Gastroesophageal sphincter (tissue), 3 donors: ENCODE measurements around the gene LENG1.

ENCODE experiments used
- EP300 ChIP-seq: sonication (generic); formaldehyde crosslinking; IDR thresholded peaks from one replicate; pipeline ENCODE4 v1.6.1; 2017; ENCODE audit warnings: antibody characterized with exemption, mild to moderate bottlenecking
- POLR2A ChIP-seq, 2 donors: fragments of 450-650 bp; IDR thresholded peaks; one replicate each; pipeline ENCODE4 v1.6.1; 2017; ENCODE audit warnings: antibody characterized with exemption in 2 of 2, mild to moderate bottlenecking in 2 of 2, moderate library complexity in 1 of 2
- POLR2AphosphoS5 ChIP-seq: sonication (generic); formaldehyde crosslinking; IDR thresholded peaks from one replicate; pipeline ENCODE4 v1.6.1; 2017; ENCODE audit warnings: antibody characterized with exemption
- TF ChIP-seq, protein P1 (sequence below), 4 experiments: fragments of 200-600 bp in 2 of 4; fragments of 450-650 bp in 2 of 4; sonication (generic) in 1 of 4; IDR thresholded peaks; one replicate each; pipeline ENCODE4 v1.5.1; 2017 to 2019; ENCODE audit warnings: antibody characterized with exemption in 4 of 4, mild to moderate bottlenecking in 2 of 4, moderate library complexity in 2 of 4

- TF ChIP-seq, protein P1, sequence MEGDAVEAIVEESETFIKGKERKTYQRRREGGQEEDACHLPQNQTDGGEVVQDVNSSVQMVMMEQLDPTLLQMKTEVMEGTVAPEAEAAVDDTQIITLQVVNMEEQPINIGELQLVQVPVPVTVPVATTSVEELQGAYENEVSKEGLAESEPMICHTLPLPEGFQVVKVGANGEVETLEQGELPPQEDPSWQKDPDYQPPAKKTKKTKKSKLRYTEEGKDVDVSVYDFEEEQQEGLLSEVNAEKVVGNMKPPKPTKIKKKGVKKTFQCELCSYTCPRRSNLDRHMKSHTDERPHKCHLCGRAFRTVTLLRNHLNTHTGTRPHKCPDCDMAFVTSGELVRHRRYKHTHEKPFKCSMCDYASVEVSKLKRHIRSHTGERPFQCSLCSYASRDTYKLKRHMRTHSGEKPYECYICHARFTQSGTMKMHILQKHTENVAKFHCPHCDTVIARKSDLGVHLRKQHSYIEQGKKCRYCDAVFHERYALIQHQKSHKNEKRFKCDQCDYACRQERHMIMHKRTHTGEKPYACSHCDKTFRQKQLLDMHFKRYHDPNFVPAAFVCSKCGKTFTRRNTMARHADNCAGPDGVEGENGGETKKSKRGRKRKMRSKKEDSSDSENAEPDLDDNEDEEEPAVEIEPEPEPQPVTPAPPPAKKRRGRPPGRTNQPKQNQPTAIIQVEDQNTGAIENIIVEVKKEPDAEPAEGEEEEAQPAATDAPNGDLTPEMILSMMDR (IDR thresholded peaks at IDR 0.05), result no peak
- TF ChIP-seq EP300 (no peak), POLR2A (IDR thresholded peaks at IDR 0.05) (no peak), POLR2AphosphoS5 (peak; percentile 21)
Observed at GRCh38 chr19:54190503-54191010, 31.0 kb upstream of the LENG1 start.
